Tibial artery (tissue), 4 donors: ENCODE results near the gene TMCC1.

Experiments used
- DNase-seq, 2 donors: peaks; one replicate each; pipeline ENCODE4 v3.0.0-alpha.2; 2019
- H3K27ac ChIP-seq, 2 donors: fragments of 200-600 bp; sonication (generic) in 1 of 2; 1 replicate in 1 of 2; 2 replicates in 1 of 2; pipeline ENCODE4 v1.5.1; 2018 to 2019; ENCODE audit warnings: mild to moderate bottlenecking in 1 of 2
- H3K27me3 ChIP-seq, 2 donors: fragments of 200-600 bp; sonication (generic) in 1 of 2; one replicate each; pipeline versions ENCODE4 v1.5.1 to v1.6.0; 2016 to 2019
- H3K36me3 ChIP-seq, 3 donors: fragments of 200-600 bp; sonication (generic) in 2 of 3; one replicate each; pipeline ENCODE4 v1.5.1; 2016 to 2019; ENCODE audit warnings: mild to moderate bottlenecking in 2 of 3
- H3K4me1 ChIP-seq, 4 donors: fragments of 200-600 bp; sonication (generic) in 2 of 4; 1 replicate in 3 of 4; 2 replicates in 1 of 4; pipeline ENCODE4 v1.5.1; 2016 to 2019
- H3K4me3 ChIP-seq, 2 donors: fragments of 200-600 bp; sonication (generic) in 1 of 2; 1 replicate in 1 of 2; 2 replicates in 1 of 2; pipeline ENCODE4 v1.5.1; 2018 to 2019; ENCODE audit warnings: mild to moderate bottlenecking in 2 of 2
- H3K9me3 ChIP-seq, 3 donors: fragments of 200-600 bp; sonication (generic) in 1 of 3; one replicate each; pipeline ENCODE4 v1.5.1; 2016 to 2019
- CTCF ChIP-seq, 2 experiments: fragments of 200-600 bp in 1 of 2; fragments of 450-650 bp in 1 of 2; IDR thresholded peaks; one replicate each; pipeline ENCODE4 v1.5.1; 2017 to 2019; ENCODE audit warnings: antibody characterized with exemption in 2 of 2, mild to moderate bottlenecking in 1 of 2, moderate library complexity in 1 of 2
- intact Hi-C: fragments of 100-400 bp; cut with DNase I; formaldehyde crosslinking; loops from one replicate; pipeline ENCODE4 v1.15.0; 2023; ENCODE audit warnings: low total_unique reads

The TMCC1 gene

DNA sequence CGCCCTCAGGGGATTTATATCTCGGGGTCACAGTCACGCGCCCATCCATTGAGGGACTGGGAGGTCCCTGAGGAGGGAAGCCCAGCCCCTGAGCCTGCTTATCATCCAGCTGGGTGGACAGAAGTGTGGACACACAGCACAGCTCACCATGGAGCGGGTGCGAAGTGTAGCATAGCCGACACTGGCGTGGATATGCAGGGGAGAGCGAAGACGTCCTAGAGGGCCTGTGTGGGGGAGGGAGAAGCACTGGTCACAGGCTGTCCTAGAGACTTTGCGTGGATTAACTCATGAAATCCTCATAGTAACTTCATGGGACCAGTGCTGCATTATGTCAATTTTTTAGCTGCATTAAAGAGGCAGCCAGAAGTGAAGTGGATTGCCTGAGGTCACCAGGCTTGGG, 261.0 kb downstream of the TMCC1 start:
- no peaks in the 10 kb centered on the region for H3K9me3 ChIP-seq
- no peak overlapping the region for H3K27ac ChIP-seq
- H3K4me1 ChIP-seq, result peaks cover 0 to 13% (median 12%) of the 10 kb centered on the region in 4 donors
- intact Hi-C loops, result loop anchor here (5.0 kb wide), 1 partner anchor 300 kb away; no protein-coding TSS in a partner anchor
- no peak overlapping the region for H3K4me3 ChIP-seq
- H3K27me3 ChIP-seq, result no peaks in the 10 kb centered on the region
- no peak for DNase-seq
- no peaks in the 10 kb centered on the region for H3K36me3 ChIP-seq
- TF ChIP-seq CTCF (IDR thresholded peaks at IDR 0.05), result no peak

- intact Hi-C loops, result loop anchor here (5.0 kb wide), 1 partner anchor 300 kb away; no protein-coding TSS in a partner anchor
- Histone ChIP-seq H3K9me3 (no peaks in the 10 kb centered on the region), H3K4me1 (peaks cover 0 to 18% (median 14%) of the 10 kb centered on the region in 4 donors), H3K27me3 (no peaks in the 10 kb centered on the region), H3K27ac (no peak overlapping the region), H3K36me3 (no peaks in the 10 kb centered on the region), H3K4me3 (no peak overlapping the region)
- no peak for DNase-seq
- no peak for TF ChIP-seq CTCF (IDR thresholded peaks at IDR 0.05)
Observed at GRCh38 chr3:129632056-129632455, 261.5 kb downstream of the TMCC1 start.

DNA sequence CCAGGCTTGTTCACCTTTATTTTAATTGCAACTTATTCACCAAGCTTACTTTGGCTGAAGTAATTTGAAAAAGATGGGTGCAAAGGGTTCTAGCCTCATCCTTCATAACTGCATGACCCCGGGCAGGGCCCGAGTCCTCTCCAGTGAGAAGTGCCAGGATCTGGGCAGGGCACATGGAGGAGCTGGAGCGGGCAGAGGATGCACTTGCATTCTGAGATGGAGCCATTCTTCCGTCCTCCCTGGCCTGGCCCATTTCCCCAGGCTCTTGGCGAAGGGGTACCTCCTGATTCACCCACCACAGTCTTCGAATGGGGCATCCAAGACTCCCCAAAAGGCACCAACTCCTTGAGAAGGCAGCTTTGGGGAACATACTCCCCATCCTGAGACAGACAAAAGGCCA, 264.5 kb downstream of the TMCC1 start:
- intact Hi-C loops, result loop anchor here (5.0 kb wide), 1 partner anchor 137 kb away; no protein-coding TSS in a partner anchor
- TF ChIP-seq CTCF (IDR thresholded peaks at IDR 0.05), result no peak
- no peaks in the 10 kb centered on the region for H3K27me3 ChIP-seq
- peaks cover 0 to 48% (median 36%) of the 10 kb centered on the region in 4 donors for H3K4me1 ChIP-seq
- H3K9me3 ChIP-seq, result no peaks in the 10 kb centered on the region
- no peak overlapping the region for H3K4me3 ChIP-seq
- no peaks in the 10 kb centered on the region for H3K36me3 ChIP-seq
- peak in 1 of 2 donors; percentile 62 for DNase-seq
- H3K27ac ChIP-seq, result peak overlapping the region; percentile 96 to 98

DNA sequence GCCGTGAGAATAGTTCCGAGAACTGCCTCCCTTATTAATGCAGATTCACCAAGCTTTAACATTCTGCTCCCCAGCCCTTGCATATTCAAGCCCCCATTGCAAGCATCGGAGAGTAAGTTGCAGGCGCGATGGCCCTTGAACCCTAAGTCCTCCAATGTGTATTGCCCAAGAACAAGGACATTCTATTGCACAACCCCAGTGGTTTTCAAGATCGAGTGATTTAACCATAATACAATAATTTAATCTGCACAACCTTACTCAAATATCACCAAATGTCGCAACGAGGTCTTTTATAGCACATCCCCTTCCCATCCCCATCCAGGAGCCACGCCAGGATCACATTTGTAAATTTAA, 265.4 kb downstream of the TMCC1 start:
- intact Hi-C loops, result loop anchor here (5.0 kb wide), 1 partner anchor 136 kb away; no protein-coding TSS in a partner anchor
- H3K4me1 ChIP-seq, result peaks cover 0 to 57% (median 45%) of the 10 kb centered on the region in 4 donors
- DNase-seq, result no peak

DNA sequence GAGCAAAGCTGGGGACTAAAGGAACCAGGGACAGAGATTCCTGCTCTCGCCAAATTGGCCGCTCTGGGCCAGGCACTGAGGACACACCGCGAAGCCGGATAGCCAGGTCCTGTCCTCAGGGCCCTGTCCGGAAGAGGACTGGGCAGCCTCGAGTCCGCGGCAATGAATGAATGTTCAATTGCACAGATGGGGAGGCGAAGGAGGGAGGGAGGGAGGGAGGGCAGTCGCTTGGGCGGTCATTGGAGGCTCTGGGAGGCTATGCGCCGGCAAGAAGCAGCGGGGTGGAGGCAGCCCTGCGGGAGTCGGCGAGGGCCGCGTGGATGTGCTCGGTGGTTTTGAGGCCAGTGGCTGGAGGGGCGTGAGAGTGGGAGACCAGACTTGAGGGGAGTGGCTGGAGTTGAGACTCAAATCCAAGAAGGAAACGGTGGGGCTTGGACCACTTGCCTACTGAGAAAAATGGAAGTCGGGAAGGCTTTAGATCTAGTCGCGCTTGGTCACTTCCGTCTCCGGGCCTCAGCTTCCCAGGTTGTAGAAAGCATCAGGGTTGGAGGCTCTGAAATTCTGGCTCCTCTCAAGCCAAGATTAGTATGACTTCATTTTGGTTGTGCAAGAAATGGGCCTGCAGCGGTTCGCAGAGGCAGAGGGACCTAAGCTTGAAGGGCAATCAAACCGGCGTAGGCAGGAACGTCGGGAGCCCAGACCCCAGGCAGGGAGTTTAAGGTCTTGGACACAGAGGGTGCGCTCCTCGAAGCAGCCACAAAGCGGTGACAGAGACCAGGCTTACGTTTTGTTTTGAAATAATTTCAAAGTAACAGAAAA, 266.0 kb downstream of the TMCC1 start:
- DNase-seq, result peak; percentile 83 to 90
- Histone ChIP-seq H3K27me3 (no peaks in the 10 kb centered on the region), H3K27ac (peak overlapping the region; percentile 96 to 98), H3K4me3 (peak overlapping the region; percentile 56 to 65), H3K9me3 (no peaks in the 10 kb centered on the region), H3K36me3 (no peaks in the 10 kb centered on the region), H3K4me1 (peaks cover 0 to 63% (median 48%) of the 10 kb centered on the region in 4 donors)
- intact Hi-C loops, result loop anchor here (5.0 kb wide), 1 partner anchor 135 kb away; no protein-coding TSS in a partner anchor
- peak; percentile 64 to 70 for TF ChIP-seq CTCF (IDR thresholded peaks at IDR 0.05)

More for the DNA sequence above, 265.4 kb downstream of the TMCC1 start:
- no peaks in the 10 kb centered on the region for H3K27me3 ChIP-seq
- H3K27ac ChIP-seq, result peak overlapping the region; percentile 96 to 98
- TF ChIP-seq CTCF (IDR thresholded peaks at IDR 0.05), result no peak
- no peaks in the 10 kb centered on the region for H3K36me3 ChIP-seq
- H3K9me3 ChIP-seq, result no peaks in the 10 kb centered on the region
- peak overlapping the region; percentile 56 to 65 for H3K4me3 ChIP-seq
